A673 (cell line): ENCODE data around the gene OPRL1. TPM values are rescaled to one million over a fixed set of nuclear protein-coding genes. Genes with fewer than 3 reads are reported as not detected.

Experiments
- BruUV-seq: library from RNA; stranded (reverse); fragments of 400-500 nt; replicated peaks from 2 replicates; lab custom pipeline; 2021; lab: Mats Ljungman, UMichigan
- CTCF ChIA-PET: fragments of 300-600 bp; sonication (Branson Sonifier 250); formaldehyde crosslinking; loops from one replicate; lab custom pipeline; 2022; ENCODE audit warnings: antibody characterized with exemption; lab: Charles Lee
- POLR2A ChIA-PET: fragments of 300-600 bp; sonication (Branson Sonifier 250); formaldehyde crosslinking; loops from one replicate; lab custom pipeline; 2022; ENCODE audit warnings: antibody characterized with exemption; ENCODE audit not compliant: low non-redundant PET; lab: Charles Lee
- DNase-seq: peaks from one replicate; pipeline ENCODE4 v3.0.0-alpha.2; 2015; ENCODE audit warnings: low spot score
- H3K27ac ChIP-seq: fragments of 200-600 bp; sonication (generic); 2 replicates; pipeline ENCODE4 v1.5.1; 2016; ENCODE audit warnings: mixed run types, low read depth, mild to moderate bottlenecking, mixed read lengths, antibody characterized with exemption, low read length; ENCODE audit not compliant: poor library complexity, severe bottlenecking
- H3K27me3 ChIP-seq: fragments of 200-600 bp; sonication (generic); replicated peaks from 2 replicates; pipeline ENCODE4 v1.6.1; 2017; ENCODE audit warnings: mixed run types, low read depth, mild to moderate bottlenecking, mixed read lengths, antibody characterized with exemption, low read length; ENCODE audit not compliant: insufficient read depth, poor library complexity
- H3K36me3 ChIP-seq: fragments of 200-600 bp; sonication (generic); 2 replicates; pipeline ENCODE4 v1.6.1; 2016; ENCODE audit warnings: mixed run types, mild to moderate bottlenecking, mixed read lengths, antibody characterized with exemption, low read length; ENCODE audit not compliant: insufficient read depth, poor library complexity, severe bottlenecking
- H3K4me1 ChIP-seq: fragments of 200-600 bp; sonication (generic); 2 replicates; pipeline ENCODE4 v1.6.1; 2017; ENCODE audit warnings: mixed run types, mild to moderate bottlenecking, mixed read lengths, antibody characterized with exemption, low read length; ENCODE audit not compliant: insufficient read depth, poor library complexity, severe bottlenecking
- H3K4me3 ChIP-seq: fragments of 200-600 bp; sonication (generic); 2 replicates; pipeline ENCODE4 v1.5.1; 2016; ENCODE audit warnings: low read depth, mixed run types, mild to moderate bottlenecking, mixed read lengths, low read length; ENCODE audit not compliant: poor library complexity, severe bottlenecking
- H3K9me3 ChIP-seq: fragments of 200-600 bp; sonication (generic); 2 replicates; pipeline ENCODE4 v1.6.1; 2016; ENCODE audit warnings: mixed run types, low read depth, mild to moderate bottlenecking, mixed read lengths, antibody characterized with exemption, low read length; ENCODE audit not compliant: poor library complexity, severe bottlenecking
- CTCF ChIP-seq: fragments of 300-800, 200-600 bp; sonication (generic); conservative IDR thresholded peaks from 2 replicates; pipeline ENCODE4 v1.5.1; 2017; ENCODE audit warnings: low read depth, mild to moderate bottlenecking, antibody characterized with exemption, low read length, moderate library complexity, mixed read lengths
- EZH2 ChIP-seq: fragments of 200-600 bp; sonication (generic); IDR thresholded peaks from 2 replicates; pipeline ENCODE4 v1.6.1; 2017; ENCODE audit warnings: borderline replicate concordance, low read depth, mild to moderate bottlenecking, mixed read lengths, antibody characterized with exemption, low read length; ENCODE audit not compliant: poor library complexity, severe bottlenecking
- intact Hi-C: fragments of 100-400 bp; cut with micrococcal nuclease; formaldehyde crosslinking; loops from one replicate; pipeline ENCODE4 v1.10.0; 2022; ENCODE audit not compliant: unreplicated experiment
- total RNA-seq: library from RNA; stranded (reverse); gene quantifications from 2 replicates; pipeline ENCODE4 v1.2.3, GENCODE V29; 2021

OPRL1 gene
- total RNA-seq, 1 experiment from 2014 or later, result 0.32 TPM

- no peaks in the 10 kb centered on the region for H3K4me1 ChIP-seq
- POLR2A ChIA-PET, result no interaction called here
- DNase-seq, result no peak
- no peaks in the 10 kb centered on the region for H3K36me3 ChIP-seq
- TF ChIP-seq EZH2, result no peak
- no peak for TF ChIP-seq CTCF
- H3K4me3 ChIP-seq, result no peak overlapping the region
- intact Hi-C loops, result no loop called here
- peaks cover 30% of the 10 kb centered on the region for H3K27me3 ChIP-seq
- no peak overlapping the region for H3K27ac ChIP-seq
- CTCF ChIA-PET, result no interaction called here
- H3K9me3 ChIP-seq, result no peaks in the 10 kb centered on the region
- no TSS peak for BruUV-seq
Measured at GRCh38 chr20:64103871-64104666, 24.2 kb downstream of the OPRL1 start.

DNA sequence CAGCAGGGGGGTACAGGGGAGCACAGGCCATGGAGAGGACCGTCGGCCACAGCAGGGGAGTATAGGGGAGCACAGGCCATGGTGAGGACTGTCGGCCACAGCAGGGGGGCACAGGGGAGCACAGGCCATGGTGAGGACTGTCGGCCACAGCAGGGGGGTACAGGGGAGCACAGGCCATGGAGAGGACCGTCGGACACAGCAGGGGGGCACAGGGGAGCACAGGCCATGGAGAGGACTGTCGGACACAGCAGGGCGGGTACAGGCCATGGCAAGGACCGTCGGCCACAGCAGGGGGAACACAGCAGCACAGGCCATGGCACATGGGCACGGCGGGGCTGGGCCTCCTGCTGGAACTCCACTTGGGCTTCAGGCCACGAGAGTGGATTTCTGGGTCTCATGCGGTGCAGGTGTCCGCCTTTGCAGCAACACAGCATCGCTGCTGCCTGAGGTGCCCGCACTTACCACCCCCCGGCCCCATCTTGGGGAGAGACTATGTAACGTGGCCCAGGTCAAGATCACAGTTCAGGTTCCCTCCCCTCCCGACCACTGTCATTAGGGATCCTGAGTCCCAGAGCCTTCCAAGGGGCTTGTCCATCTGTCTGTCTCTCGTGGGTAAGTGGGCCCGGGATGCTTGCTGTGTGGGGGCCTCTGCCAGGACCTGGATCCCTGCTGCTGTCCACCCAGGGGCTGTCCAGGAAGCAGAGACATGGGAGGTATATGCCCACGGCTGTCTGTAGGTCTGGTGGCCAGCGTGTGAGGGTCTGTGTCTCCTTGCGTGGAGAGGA, 25.0 kb downstream of the OPRL1 start:
- POLR2A ChIA-PET, result no interaction called here
- CTCF ChIA-PET, result no interaction called here
- intact Hi-C loops, result no loop called here
- Histone ChIP-seq H3K27ac (no peak overlapping the region), H3K4me1 (no peaks in the 10 kb centered on the region), H3K4me3 (no peak overlapping the region), H3K27me3 (peaks cover 30% of the 10 kb centered on the region), H3K9me3 (no peaks in the 10 kb centered on the region), H3K36me3 (no peaks in the 10 kb centered on the region)
- no peak for TF ChIP-seq EZH2
- no peak for TF ChIP-seq CTCF
- BruUV-seq, result no TSS peak
- no peak for DNase-seq

DNA sequence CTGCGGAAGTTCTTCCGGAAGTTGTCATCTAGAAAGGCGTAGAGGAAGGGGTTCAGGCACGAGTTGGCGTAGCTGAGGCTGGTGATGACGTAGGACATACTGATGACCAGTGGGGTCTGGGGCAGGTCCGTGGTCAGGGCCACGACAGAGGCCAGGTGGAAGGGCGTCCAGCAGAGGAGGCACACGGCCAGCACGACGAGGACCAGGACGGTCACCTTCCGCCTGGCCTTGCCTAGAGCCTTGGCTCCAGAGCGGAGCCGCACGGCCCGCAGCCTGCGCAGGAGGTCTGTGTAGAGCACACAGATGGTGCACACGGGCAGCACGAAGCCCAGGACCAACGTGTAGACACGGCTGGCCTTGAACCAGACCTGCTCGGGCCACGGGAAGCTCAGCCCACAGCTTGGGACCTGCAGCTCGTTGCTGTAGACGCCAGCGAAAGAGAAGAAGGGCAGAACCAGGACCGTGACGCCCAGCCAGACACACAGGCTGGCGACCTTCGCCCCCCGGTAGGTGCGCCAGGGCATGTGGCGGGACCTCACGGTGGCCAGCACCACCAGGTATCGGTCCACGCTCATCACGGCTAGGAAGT, 26.1 kb downstream of the OPRL1 start:
- Histone ChIP-seq H3K4me1 (no peaks in the 10 kb centered on the region), H3K36me3 (no peaks in the 10 kb centered on the region), H3K27me3 (peaks cover 29% of the 10 kb centered on the region), H3K4me3 (no peak overlapping the region), H3K9me3 (no peaks in the 10 kb centered on the region), H3K27ac (no peak overlapping the region)
- ChIA-PET CTCF (no interaction called here), POLR2A (no interaction called here)
- intact Hi-C loops, result no loop called here
- no peak for DNase-seq
- TF ChIP-seq EZH2 (no peak), CTCF (no peak)
- no TSS peak for BruUV-seq
